Activated CD8-positive, alpha-beta memory T cell treated with anti-CD3 and anti-CD28 coated beads, Interleukin-2, amount 50 U/mL, for 24 hours (primary cell): Measurements from ENCODE around the gene SVIL.
"Not testable (repeated sequence)": the region's sequence is repeated elsewhere in the genome, so short reads cannot be mapped to it uniquely, and the experiment has no call there.

Experiments used
- DNase-seq: peaks from one replicate; pipeline ENCODE4 v3.0.0-alpha.2; 2020; ENCODE audit errors: extremely low read depth

The SVIL gene

DNA sequence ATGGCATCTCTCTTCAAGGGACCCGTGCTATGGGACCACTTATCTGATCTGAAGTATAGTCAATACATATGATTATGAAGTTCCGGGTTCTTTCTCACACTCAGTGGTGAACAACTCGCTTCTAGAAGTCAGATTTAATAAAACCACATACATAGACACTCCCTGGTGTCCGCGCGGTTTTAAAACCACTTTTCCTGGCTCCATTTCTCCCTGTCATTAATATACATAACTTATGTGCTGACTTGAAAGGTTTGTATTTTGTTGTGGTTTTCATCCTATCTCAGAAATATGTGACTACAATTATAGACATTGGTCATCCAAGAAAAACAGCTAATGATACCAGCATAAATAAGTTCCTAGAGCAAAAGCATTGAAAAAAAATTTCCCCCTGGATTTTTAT lies 34.0 kb downstream of the SVIL start:
- no peak for DNase-seq

- DNase-seq: no peak
Measured at GRCh38 chr10:29600067-29600466, 34.7 kb downstream of the SVIL start.

DNA sequence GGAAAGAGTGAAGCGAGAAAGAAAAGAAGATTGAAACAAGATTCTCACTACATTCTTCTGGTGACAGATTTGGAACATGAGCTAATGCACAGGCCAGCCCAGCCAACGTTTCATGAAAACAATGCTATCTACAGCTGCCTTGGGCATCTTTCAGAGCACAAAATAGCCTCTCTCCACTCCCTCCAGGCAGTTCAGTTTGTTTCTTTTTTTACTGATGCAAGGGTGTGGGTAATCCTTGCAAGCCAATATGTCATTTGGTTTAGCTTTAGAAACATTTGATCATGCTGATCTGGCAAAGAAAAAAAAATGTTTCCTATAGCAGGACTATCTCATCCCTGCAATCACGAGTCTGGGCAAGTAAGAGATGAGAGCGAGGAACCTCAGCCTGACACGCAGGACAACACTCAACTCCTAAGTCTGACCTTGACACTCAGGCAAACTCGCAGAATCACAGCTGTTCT lies 35.9 kb downstream of the SVIL start:
- no peak for DNase-seq

GRCh38 chr10:29596826-29597225 lies 37.9 kb downstream of the SVIL start:
- no peak for DNase-seq

DNA sequence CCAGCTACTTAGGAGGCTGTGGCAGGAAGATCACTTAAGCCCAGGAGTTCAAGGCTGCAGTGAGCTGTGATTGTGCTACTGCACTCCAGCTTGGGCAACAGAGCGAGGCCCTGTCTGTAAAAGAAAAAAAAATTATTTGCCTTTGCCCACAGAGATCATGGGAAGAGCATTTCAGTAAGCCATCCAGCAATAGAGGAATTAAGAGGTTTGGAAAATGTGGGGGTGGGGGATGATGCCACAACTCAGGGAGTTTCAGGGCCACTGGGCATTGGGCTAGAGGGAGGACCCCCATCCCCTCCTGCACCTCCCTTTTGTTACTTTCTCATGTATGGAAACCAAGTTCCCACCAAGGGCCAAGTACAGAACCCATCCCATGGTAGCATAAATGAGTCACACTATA lies 38.4 kb downstream of the SVIL start:
- no peak for DNase-seq

DNA sequence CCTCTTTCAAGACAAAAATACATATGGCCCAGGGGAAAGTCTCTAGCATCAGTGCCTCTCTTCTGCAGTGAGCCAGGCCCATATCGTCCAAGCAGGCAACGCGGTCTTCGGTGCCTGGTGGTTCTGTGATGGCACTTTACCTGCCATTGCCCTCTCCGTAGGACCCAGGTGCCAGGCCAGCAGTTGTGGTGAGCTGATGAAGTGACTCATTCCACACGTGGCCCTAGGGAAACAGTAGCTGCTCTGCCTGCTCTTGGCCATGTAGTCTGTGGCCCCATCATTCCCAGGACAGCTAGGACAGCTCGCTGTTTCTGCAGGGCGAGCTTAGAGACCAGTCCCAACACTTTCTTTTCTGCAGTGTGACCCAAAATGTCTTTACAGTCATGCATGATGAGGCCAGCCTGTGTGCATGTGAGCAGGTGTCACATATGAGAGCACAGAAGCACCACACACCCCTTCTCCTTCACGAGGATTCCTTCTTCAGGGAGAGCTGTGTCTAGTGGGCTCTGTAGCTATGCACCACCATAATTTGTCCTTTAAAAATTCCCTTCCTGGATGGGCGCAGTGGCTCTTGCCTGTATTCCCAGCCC lies 39.0 kb downstream of the SVIL start:
- DNase-seq: no peak

DNA sequence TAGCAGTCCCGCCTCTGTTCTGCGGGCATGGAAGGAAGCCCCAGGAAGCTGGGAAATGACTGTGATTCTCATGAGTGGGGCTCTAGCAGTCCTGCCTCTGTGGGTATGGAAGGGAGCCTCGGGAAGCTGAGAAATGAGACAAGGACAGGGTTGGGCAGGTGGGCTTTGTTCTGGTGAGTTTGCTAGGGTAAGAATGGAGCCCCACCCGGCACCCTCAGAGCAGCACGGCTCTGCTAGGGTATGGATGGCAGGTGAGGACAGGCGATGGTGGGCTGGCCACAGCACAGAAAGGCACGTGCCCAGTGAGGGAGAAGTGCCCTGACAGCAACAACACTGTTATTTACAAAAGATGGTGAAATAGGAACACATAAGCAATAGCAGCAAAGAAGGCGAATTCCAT lies 39.6 kb downstream of the SVIL start:
- DNase-seq: no peak

GRCh38 chr10:29591651-29591968 lies 43.2 kb downstream of the SVIL start:
- DNase-seq: no peak

- DNase-seq: no peak
Measured at GRCh38 chr10:29590915-29591650, 43.7 kb downstream of the SVIL start.

DNA sequence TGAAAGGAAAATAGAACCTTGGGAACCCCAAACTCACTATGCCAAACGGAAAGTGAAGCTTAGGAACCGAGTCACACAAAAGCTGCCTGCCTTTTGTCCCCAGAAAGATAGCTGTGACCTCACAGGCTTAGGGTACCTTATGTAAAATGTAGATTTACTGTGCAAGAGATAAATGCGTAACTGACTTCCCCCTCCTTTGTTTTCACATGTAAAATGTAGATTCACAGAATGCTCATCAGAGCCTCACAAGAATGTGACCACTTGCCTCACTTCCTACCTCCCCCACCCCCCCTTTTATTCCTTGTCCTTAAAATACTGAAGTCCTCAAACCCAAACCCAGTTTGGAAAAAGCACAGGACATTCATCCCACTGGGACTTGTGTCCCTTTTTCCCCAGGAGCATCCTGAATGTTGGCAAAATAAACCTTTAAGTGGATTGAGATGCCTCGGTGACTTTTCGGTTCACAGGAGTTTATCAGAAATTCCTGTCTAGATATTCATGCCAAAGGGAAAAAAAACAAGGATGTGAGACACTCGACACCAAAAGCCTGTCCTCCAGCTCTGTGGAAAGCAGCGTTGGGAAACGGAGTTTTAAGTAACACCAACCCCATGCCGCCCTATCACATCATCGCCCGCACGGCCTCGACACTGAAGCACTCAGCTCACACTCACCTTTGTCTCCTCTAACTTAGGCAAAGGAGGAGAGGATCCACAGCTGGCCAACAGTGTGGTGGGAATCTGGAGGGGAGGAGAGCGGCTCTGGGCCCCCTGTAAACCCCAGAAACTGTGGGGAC lies 45.9 kb downstream of the SVIL start:
- no peak for DNase-seq

- DNase-seq: not testable (repeated sequence)
Measured at GRCh38 chr10:29587750-29588628, 46.8 kb downstream of the SVIL start.

DNA sequence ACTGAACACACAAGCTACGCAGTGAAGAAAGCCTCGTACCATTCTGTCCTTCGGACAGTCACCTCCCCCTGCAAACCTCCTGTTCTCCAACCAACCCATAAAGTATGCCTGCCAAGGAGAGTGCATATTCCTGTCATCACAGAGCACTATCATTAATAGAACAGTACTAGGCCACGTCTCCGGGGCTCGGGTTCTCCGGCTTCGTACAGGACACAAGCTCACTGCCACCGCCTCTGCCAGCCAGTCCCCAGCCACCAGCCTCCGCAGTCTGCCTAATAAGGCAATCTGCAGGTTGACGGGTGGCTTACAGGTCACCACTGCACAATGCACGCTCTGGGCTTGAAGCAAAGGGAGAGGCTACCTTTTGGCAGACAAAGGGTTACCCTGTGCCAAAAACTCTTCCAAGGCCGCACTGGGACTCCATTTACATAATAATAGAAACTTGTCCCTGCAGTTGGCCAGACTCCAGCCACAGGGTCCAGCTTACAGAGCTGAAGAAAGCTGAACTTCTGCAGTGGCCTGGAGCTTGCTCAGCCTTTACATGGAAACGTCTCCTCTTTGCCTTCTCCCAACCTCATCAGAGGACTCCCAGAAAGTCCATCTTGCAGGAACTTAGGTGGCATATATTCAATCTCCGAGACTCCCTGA lies 47.5 kb downstream of the SVIL start:
- not testable (repeated sequence) for DNase-seq

- DNase-seq: no peak
Measured at GRCh38 chr10:29586509-29586908, 48.3 kb downstream of the SVIL start.

GRCh38 chr10:29585488-29585976 lies 49.2 kb downstream of the SVIL start:
- DNase-seq: no peak

DNA sequence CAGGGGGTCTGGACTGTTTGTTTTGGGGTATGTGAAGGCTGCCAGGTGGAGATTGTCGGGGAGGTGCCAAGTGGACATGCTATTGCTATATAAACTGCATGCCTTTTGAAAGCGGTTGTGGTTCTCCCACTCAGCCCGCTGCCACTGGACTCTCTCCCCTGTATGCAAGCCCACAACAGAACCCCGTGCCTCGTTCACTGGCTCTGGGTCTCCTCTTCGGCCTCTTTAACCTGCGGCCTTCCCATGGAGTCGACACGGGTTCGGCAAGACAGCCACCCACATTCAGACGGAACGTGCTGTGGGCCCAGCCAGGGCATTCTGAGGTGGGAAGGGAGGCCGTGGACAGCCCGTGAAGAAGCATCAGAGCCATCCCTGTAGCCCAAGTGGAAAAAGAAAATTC lies 50.3 kb downstream of the SVIL start:
- DNase-seq: no peak

- no peak for DNase-seq
Measured at GRCh38 chr10:29583674-29584073, 51.1 kb downstream of the SVIL start.

- DNase-seq: not testable (repeated sequence)
Measured at GRCh38 chr10:29582769-29583168, 52.0 kb downstream of the SVIL start.

DNA sequence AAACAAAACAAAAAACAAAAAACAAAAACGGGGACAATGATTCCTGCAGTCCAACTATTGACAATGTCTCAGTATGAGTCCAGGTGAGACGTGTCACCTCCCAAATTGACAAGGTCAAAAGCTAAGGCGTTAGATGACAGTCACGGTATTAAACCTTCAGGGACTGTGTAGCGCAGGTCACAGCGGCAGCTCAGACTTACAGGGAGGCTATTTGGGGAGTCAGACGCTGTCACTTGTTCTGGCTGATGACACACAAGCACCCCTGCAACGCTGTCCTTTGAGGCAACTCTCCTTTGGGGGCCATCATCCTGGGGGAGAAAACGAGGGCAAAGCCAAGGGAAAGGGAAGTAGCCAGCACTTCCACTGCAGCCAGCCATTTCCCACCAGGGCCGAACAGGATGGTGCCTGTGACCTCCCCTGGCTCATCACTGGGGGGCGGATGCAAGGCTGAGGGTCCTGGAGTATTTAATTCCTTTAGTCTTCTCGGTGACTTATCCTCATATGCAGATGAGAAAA lies 55.3 kb downstream of the SVIL start:
- no peak for DNase-seq

DNA sequence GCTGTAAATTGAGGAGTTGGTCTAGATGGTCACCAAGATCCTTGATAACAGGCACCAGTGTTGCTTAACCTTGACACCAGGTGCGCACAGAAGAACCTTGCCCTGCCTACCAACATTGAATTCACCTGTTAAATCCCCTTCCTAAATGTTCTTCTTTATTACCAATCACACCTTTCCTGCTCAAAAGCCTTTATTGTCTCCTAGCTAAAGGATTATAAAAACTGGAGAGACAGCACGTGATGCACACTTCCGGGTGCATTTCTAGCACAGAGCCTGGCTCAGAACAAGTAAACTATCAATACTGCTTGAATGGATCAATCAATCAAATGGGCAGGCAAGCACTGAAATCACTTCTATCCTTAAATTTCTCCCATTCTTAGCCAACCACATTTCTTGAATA lies 56.3 kb downstream of the SVIL start:
- DNase-seq: no peak

DNA sequence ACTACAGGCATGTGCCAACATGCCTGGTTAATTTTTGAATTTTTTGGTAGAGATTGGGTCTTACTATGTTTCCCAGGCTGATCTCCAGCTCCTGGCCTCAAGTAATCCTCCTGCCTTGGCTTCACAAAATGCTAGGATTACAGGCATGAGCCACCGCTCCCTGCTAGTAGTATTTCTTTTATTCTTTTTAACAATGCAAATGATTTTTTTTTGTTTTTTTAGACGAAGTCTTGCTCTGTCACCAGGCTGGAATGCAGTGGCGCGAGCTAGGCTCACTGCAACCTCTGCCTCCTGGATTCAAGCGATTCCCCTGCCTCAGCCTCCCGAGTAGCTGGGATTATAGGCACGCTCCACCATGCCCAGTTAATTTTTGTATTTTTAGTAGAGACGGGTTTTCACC lies 58.1 kb downstream of the SVIL start:
- no peak for DNase-seq

DNA sequence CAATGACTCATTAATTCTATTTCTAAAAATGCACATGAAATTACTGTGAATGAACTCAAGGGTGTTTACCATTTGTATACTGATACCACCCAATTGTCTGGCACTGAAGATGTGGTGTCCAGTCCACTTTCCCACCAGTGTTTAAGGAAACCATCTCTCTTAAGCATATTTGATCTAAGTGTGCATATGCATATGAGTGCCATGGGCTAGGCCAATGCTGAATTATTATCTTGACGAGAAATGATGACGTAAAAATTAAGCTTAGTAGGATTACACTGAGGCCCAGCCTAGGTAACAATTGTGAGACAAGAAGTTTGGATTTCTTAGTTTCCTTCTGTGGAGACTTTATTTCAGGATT lies 59.7 kb downstream of the SVIL start:
- DNase-seq: no peak
